ENCODE measurements around the gene TCF12.

DNA sequence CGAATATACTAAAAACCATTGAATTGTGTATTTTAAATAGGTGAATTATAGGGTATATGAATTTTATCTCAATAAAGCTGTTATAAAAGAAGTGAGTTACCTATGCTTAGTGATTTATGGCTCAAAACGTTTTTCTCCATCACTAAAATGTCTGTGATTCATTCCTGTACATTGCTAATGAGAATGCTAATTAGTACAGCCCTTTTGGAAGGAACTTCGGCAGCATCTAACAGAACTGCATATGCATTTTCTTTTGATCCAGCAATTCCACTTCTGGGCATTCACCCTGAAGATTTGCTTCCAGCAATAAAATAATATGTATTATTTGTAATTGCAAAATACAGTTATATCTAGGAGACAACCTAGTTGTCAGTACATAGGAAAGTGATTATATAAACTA is 53.6 kb downstream of the TCF12 start:
- TF ChIP-seq, protein P1, sequence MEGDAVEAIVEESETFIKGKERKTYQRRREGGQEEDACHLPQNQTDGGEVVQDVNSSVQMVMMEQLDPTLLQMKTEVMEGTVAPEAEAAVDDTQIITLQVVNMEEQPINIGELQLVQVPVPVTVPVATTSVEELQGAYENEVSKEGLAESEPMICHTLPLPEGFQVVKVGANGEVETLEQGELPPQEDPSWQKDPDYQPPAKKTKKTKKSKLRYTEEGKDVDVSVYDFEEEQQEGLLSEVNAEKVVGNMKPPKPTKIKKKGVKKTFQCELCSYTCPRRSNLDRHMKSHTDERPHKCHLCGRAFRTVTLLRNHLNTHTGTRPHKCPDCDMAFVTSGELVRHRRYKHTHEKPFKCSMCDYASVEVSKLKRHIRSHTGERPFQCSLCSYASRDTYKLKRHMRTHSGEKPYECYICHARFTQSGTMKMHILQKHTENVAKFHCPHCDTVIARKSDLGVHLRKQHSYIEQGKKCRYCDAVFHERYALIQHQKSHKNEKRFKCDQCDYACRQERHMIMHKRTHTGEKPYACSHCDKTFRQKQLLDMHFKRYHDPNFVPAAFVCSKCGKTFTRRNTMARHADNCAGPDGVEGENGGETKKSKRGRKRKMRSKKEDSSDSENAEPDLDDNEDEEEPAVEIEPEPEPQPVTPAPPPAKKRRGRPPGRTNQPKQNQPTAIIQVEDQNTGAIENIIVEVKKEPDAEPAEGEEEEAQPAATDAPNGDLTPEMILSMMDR (IDR thresholded peaks at IDR 0.05): no peak
- TF ChIP-seq POLR2A (IDR thresholded peaks at IDR 0.05): no peak
